Prostate gland (tissue), 2 donors: ENCODE data around the gene RTTN.

ENCODE experiments used
- CTCF ChIP-seq, 4 experiments: fragments of 200-600 bp in 2 of 4; fragments of 450-650 bp in 2 of 4; sonication (generic) in 2 of 4; IDR thresholded peaks; 1 replicate in 3 of 4; 2 replicates in 1 of 4; pipeline ENCODE4 v1.5.1; 2016 to 2019; ENCODE audit warnings: antibody characterized with exemption in 4 of 4, mild to moderate bottlenecking in 2 of 4, moderate library complexity in 2 of 4
- POLR2AphosphoS5 ChIP-seq: sonication (generic); formaldehyde crosslinking; IDR thresholded peaks from one replicate; pipeline ENCODE4 v1.6.1; 2017; ENCODE audit warnings: antibody characterized with exemption

DNA sequence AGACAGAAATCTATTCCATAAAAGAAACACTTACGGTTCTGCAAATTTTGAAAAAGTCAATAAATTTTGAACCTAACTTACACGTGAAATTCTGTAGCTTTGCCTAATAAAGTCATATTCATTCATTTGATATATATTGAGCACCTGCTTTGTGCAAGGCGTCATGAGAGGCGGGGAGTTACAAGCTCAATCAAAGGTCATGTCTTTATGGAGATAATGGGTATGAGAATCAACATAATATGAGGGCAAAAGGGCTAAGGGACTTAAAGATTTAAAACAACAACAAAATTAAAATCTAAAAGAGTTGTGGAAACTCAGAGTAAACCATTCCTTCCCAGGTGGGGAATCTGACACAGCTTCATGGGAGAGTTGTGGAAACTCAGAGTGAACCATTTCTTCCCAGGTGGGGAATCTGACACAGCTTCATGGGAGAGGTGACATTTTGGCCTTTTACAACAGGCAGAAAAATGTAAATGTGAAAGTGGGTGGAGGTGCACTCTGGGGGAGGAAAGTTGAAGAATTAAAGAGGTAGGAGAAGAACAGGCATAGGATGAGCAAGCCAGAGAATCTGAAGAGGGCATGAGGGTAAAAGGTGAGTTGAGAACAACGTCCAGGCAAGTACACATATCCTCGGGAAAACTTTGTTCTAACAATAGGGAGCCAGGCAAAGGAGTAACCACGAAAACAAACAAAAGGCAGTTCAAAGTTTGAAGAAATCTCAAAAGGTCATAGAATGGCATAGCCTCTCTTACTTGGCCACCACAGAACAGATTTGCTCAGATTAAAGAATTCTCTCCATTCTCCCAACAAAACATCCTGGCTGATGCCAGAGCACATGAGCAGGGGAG is 208.3 kb downstream of the RTTN start:
- TF ChIP-seq POLR2AphosphoS5 (no peak), CTCF (IDR thresholded peaks at IDR 0.05) (no peak)
